ENCODE results near the gene SLC6A17.

DNA sequence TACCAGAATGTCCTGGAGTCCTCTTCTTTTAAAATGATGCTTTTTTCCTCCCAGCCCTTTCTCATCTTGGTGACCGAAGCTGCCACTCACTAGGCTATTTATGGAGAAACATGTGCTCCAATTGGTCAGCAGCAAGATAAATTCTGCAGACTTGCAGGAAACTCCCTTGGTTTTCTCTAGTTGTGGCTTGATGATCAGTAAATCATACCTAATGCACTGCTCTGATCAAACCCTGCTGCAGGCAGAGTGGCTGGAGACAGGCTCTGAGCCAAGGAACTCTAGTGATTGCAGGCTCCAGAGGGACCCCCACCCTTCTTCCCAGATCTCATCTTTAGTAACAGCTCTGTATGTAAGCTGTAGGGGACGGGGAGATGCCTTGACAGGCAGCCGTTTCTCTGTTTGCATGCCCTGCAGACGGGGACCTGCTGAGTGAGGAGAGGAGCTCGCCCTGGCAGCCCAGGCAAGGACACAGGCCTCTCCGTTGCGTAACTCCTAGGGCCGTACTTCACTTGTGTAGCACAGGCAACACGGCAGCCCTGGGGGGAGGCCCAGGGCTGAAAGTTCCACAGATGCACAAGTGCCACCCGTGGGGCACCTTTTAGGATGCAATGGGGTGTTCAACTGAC lies 14.5 kb downstream of the SLC6A17 start:
- TF ChIP-seq, protein P1, sequence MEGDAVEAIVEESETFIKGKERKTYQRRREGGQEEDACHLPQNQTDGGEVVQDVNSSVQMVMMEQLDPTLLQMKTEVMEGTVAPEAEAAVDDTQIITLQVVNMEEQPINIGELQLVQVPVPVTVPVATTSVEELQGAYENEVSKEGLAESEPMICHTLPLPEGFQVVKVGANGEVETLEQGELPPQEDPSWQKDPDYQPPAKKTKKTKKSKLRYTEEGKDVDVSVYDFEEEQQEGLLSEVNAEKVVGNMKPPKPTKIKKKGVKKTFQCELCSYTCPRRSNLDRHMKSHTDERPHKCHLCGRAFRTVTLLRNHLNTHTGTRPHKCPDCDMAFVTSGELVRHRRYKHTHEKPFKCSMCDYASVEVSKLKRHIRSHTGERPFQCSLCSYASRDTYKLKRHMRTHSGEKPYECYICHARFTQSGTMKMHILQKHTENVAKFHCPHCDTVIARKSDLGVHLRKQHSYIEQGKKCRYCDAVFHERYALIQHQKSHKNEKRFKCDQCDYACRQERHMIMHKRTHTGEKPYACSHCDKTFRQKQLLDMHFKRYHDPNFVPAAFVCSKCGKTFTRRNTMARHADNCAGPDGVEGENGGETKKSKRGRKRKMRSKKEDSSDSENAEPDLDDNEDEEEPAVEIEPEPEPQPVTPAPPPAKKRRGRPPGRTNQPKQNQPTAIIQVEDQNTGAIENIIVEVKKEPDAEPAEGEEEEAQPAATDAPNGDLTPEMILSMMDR (IDR thresholded peaks at IDR 0.05), result no peak
- no peak for TF ChIP-seq EP300 (IDR thresholded peaks at IDR 0.05)
- TF ChIP-seq POLR2A (IDR thresholded peaks at IDR 0.05), result no peak
